Measurements from ENCODE around the gene ETV6. TPM values are rescaled to one million over a fixed set of nuclear protein-coding genes. Genes with fewer than 3 reads are reported as not detected.

The ETV6 gene
- total RNA-seq, 1 experiment from 2014 or later, result 17.2 TPM

DNA sequence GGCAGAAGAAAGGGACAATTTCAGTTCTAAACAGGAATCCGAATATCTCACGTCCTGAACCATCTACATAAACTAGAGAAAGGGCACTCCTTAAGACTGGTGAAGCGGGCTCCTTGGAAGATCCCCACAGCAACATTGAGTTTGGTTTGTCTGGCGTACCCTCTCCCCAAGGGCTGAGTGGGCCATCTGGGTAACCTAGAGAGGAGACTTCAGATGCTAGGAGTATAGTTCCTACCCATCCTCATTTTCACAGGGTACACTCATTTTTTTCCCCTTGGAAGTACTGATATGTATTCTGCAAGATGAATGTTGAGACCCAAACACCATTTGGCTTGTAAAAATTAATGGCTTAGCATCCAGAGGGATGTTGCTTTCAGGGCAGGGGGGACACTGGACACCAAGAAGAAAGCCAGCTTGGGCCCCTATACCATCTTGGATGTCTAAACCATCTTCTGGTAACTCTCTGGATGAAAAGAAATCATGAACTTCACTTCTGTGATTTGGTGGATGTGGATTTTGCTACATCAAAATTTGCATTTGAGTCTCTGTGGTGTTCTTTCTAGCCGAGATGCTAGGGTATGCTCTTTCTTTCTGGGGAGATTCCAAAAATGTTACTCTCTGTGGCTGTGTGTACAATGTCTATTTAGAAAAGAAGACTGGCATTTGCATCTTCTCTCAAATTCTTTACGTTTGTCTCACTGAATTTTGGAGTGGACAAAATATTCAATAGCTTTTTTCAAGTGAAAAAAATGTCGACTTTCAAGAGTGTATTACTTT lies 97.7 kb downstream of the ETV6 start:
- Histone ChIP-seq H3K4me3 (ENCODE audit: low read depth in 2 of 2, low read length in 2 of 2) (no peak overlapping the region), H3K36me3 (ENCODE audit: control insufficient read depth, insufficient read depth, low read length) (no peaks in the 10 kb centered on the region), H3K27ac (ENCODE audit: low read length) (no peak overlapping the region), H3K27me3 (ENCODE audit: control insufficient read depth, insufficient read depth, low read length) (no peaks in the 10 kb centered on the region), H3K9me3 (ENCODE audit: control insufficient read depth, insufficient read depth, low read depth, low read length) (no peaks in the 10 kb centered on the region), H3K4me1 (ENCODE audit: control insufficient read depth, insufficient read depth, low read length) (peaks cover 9% of the 10 kb centered on the region)
- in situ Hi-C loops (cut with HindIII; ENCODE audit: low pct_unique_long_range_greater_than_20kb, low sequenced_read_pairs), result no loop called here
- intact Hi-C loops (cut with micrococcal nuclease; ENCODE audit: unreplicated experiment), result no loop called here
- DNase-seq (ENCODE audit: low read depth, low spot score) (no peak), ATAC-seq (no peak)
- POLR2A ChIA-PET, result no interaction called here
- no TSS peak for BruUV-seq (replicated peaks)
- CTCF ChIA-PET, result no interaction called here
- no peak for TF ChIP-seq TCF7L2 (IDR thresholded peaks at IDR 0.05; ENCODE audit: low read depth, low read length)
- TF ChIP-seq, protein P1, sequence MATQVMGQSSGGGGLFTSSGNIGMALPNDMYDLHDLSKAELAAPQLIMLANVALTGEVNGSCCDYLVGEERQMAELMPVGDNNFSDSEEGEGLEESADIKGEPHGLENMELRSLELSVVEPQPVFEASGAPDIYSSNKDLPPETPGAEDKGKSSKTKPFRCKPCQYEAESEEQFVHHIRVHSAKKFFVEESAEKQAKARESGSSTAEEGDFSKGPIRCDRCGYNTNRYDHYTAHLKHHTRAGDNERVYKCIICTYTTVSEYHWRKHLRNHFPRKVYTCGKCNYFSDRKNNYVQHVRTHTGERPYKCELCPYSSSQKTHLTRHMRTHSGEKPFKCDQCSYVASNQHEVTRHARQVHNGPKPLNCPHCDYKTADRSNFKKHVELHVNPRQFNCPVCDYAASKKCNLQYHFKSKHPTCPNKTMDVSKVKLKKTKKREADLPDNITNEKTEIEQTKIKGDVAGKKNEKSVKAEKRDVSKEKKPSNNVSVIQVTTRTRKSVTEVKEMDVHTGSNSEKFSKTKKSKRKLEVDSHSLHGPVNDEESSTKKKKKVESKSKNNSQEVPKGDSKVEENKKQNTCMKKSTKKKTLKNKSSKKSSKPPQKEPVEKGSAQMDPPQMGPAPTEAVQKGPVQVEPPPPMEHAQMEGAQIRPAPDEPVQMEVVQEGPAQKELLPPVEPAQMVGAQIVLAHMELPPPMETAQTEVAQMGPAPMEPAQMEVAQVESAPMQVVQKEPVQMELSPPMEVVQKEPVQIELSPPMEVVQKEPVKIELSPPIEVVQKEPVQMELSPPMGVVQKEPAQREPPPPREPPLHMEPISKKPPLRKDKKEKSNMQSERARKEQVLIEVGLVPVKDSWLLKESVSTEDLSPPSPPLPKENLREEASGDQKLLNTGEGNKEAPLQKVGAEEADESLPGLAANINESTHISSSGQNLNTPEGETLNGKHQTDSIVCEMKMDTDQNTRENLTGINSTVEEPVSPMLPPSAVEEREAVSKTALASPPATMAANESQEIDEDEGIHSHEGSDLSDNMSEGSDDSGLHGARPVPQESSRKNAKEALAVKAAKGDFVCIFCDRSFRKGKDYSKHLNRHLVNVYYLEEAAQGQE (IDR thresholded peaks at IDR 0.05; ENCODE audit: insufficient read depth in 1 of 2, low read depth in 2 of 2, low read length in 1 of 2), result no peak
- TF ChIP-seq, protein P2, sequence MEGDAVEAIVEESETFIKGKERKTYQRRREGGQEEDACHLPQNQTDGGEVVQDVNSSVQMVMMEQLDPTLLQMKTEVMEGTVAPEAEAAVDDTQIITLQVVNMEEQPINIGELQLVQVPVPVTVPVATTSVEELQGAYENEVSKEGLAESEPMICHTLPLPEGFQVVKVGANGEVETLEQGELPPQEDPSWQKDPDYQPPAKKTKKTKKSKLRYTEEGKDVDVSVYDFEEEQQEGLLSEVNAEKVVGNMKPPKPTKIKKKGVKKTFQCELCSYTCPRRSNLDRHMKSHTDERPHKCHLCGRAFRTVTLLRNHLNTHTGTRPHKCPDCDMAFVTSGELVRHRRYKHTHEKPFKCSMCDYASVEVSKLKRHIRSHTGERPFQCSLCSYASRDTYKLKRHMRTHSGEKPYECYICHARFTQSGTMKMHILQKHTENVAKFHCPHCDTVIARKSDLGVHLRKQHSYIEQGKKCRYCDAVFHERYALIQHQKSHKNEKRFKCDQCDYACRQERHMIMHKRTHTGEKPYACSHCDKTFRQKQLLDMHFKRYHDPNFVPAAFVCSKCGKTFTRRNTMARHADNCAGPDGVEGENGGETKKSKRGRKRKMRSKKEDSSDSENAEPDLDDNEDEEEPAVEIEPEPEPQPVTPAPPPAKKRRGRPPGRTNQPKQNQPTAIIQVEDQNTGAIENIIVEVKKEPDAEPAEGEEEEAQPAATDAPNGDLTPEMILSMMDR (IDR thresholded peaks at IDR 0.05), result no peak
- no peak for TF ChIP-seq POLR2AphosphoS5 (IDR thresholded peaks at IDR 0.05; ENCODE audit: low read depth, low read length)
- TF ChIP-seq SIN3A (IDR thresholded peaks at IDR 0.05; ENCODE audit: borderline replicate concordance, insufficient read depth, low read depth, low read length), result no peak

DNA sequence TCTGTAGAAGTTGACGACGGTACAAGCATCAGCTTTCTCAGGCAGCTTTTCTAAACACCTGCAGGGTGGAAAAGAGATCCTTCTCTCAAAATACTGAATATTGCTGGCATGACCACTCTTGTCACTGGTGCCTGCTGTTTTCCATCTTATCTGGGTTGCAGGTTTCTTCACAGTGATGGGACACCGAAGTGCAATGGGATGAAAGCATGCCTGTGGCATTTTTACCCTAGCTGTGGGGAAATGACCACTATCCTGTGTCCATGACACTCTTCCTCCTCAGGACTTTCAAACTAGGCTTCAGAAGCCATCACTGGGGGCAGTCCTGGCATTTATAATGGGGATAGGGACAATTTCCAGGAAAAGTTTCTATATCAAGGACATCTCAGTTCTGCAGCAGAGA lies 98.5 kb downstream of the ETV6 start:
- ChIA-PET POLR2A (interaction anchor here (0.6 kb wide), 1 partner anchor 228 kb away, joined by 5 read pairs; no protein-coding TSS in a partner anchor), CTCF (no interaction called here)
- ATAC-seq, result no peak
- Histone ChIP-seq H3K4me3 (ENCODE audit: low read depth in 2 of 2, low read length in 2 of 2) (no peak overlapping the region), H3K4me1 (ENCODE audit: control insufficient read depth, insufficient read depth, low read length) (peaks cover 9% of the 10 kb centered on the region), H3K27me3 (ENCODE audit: control insufficient read depth, insufficient read depth, low read length) (no peaks in the 10 kb centered on the region), H3K36me3 (ENCODE audit: control insufficient read depth, insufficient read depth, low read length) (no peaks in the 10 kb centered on the region), H3K9me3 (ENCODE audit: control insufficient read depth, insufficient read depth, low read depth, low read length) (no peaks in the 10 kb centered on the region), H3K27ac (ENCODE audit: low read length) (no peak overlapping the region)
- TF ChIP-seq POLR2AphosphoS5 (IDR thresholded peaks at IDR 0.05; ENCODE audit: low read depth, low read length) (no peak), TCF7L2 (IDR thresholded peaks at IDR 0.05; ENCODE audit: low read depth, low read length) (no peak), SIN3A (IDR thresholded peaks at IDR 0.05; ENCODE audit: borderline replicate concordance, insufficient read depth, low read depth, low read length) (no peak)
- TF ChIP-seq, protein P1 (IDR thresholded peaks at IDR 0.05; ENCODE audit: insufficient read depth in 1 of 2, low read depth in 2 of 2, low read length in 1 of 2), result no peak
- TF ChIP-seq, protein P2 (IDR thresholded peaks at IDR 0.05), result no peak
- in situ Hi-C loops (cut with HindIII; ENCODE audit: low pct_unique_long_range_greater_than_20kb, low sequenced_read_pairs), result no loop called here
- intact Hi-C loops (cut with micrococcal nuclease; ENCODE audit: unreplicated experiment), result no loop called here
- DNase-seq (ENCODE audit: low read depth, low spot score), result no peak
- BruUV-seq (replicated peaks), result no TSS peak

All from Panc1 (cell line).